Adipocyte (in vitro differentiated cells): ENCODE results near the gene CCM2L.

Experiments
- DNase-seq: peaks from one replicate; pipeline ENCODE4 v3.0.0-alpha.2; 2015; ENCODE audit warnings: low read depth
- H3K27me3 ChIP-seq: replicated peaks from 2 replicates; pipeline ENCODE4 v1.7.0; 2013; ENCODE audit warnings: mild to moderate bottlenecking, low read length, moderate library complexity; ENCODE audit not compliant: control insufficient read depth, insufficient read depth
- H3K36me3 ChIP-seq: 2 replicates; pipeline ENCODE4 v1.7.0; 2013; ENCODE audit warnings: low read length, mild to moderate bottlenecking, moderate library complexity; ENCODE audit not compliant: control insufficient read depth, insufficient read depth, severe bottlenecking
- H3K4me1 ChIP-seq: 2 replicates; pipeline ENCODE4 v1.7.0; 2013; ENCODE audit warnings: mild to moderate bottlenecking, low read length, moderate library complexity; ENCODE audit not compliant: control insufficient read depth, insufficient read depth
- H3K4me3 ChIP-seq: 2 replicates; pipeline ENCODE4 v1.7.0; 2013; ENCODE audit warnings: mild to moderate bottlenecking, low read length, moderate library complexity
- H3K9ac ChIP-seq: 2 replicates; pipeline ENCODE4 v1.7.0; 2013; ENCODE audit warnings: mild to moderate bottlenecking, low read length, moderate library complexity
- H3K9me3 ChIP-seq: 2 replicates; pipeline ENCODE4 v1.7.0; 2013; ENCODE audit warnings: mild to moderate bottlenecking, low read length, moderate library complexity; ENCODE audit not compliant: control insufficient read depth

The CCM2L gene

GRCh38 chr20:32080783-32081182 lies 70.5 kb downstream of the CCM2L start:
- no peaks in the 10 kb centered on the region for H3K36me3 ChIP-seq
- H3K27me3 ChIP-seq = peaks cover 62% of the 10 kb centered on the region
- no peaks in the 10 kb centered on the region for H3K9me3 ChIP-seq
- DNase-seq = no peak
- peaks cover 4% of the 10 kb centered on the region for H3K4me1 ChIP-seq
- H3K4me3 ChIP-seq = no peak overlapping the region
- H3K9ac ChIP-seq = no peak overlapping the region
